Suprapubic skin (tissue), 4 donors: Measurements from ENCODE around the gene CHAMP1.

Experiments used
- EP300 ChIP-seq: sonication (generic); formaldehyde crosslinking; IDR thresholded peaks from one replicate; pipeline ENCODE4 v1.6.1; 2017; ENCODE audit warnings: antibody characterized with exemption
- POLR2A ChIP-seq, 2 donors: fragments of 450-650 bp; IDR thresholded peaks; one replicate each; pipeline ENCODE4 v1.6.1; 2017; ENCODE audit warnings: antibody characterized with exemption in 2 of 2, mild to moderate bottlenecking in 2 of 2, moderate library complexity in 2 of 2
- POLR2AphosphoS5 ChIP-seq, 3 donors: sonication (generic); formaldehyde crosslinking; IDR thresholded peaks; one replicate each; pipeline ENCODE4 v1.6.1; 2017; ENCODE audit warnings: antibody characterized with exemption in 3 of 3
- TF ChIP-seq, protein P1 (sequence below), 2 donors: fragments of 200-600 bp in 1 of 2; fragments of 450-650 bp in 1 of 2; sonication (generic) in 1 of 2; IDR thresholded peaks; one replicate each; pipeline ENCODE4 v1.5.1; 2016 to 2019; ENCODE audit warnings: antibody characterized with exemption in 2 of 2, mild to moderate bottlenecking in 1 of 2, moderate library complexity in 1 of 2

DNA sequence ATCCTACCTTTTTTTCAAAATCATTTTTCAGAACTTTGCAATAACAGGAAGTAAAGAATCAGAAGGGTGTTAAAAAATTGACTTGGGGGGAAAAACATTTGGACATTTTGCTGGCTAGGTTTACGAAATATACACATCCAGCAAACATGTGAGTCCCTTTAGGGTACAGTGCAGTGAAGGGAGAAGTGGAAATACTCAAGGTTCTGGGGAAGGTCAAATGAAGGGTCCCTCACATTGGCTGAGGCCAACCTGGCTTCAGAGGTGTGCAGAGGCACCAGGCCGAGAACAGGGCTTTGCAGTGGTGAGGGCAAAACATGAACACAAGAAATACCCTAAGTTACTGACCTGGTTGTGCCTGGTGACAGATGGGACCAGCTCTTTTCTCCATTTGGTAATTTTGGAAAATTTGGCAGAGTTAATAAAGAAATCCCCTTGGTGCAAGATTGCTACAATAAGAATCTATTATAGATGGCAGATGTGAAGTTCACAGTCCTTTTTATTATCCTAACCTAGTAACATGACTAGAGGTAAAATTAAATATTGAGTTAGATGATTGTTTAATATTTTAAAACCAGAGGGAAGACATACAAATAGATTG is 34.4 kb upstream of the CHAMP1 start:
- TF ChIP-seq, protein P1, sequence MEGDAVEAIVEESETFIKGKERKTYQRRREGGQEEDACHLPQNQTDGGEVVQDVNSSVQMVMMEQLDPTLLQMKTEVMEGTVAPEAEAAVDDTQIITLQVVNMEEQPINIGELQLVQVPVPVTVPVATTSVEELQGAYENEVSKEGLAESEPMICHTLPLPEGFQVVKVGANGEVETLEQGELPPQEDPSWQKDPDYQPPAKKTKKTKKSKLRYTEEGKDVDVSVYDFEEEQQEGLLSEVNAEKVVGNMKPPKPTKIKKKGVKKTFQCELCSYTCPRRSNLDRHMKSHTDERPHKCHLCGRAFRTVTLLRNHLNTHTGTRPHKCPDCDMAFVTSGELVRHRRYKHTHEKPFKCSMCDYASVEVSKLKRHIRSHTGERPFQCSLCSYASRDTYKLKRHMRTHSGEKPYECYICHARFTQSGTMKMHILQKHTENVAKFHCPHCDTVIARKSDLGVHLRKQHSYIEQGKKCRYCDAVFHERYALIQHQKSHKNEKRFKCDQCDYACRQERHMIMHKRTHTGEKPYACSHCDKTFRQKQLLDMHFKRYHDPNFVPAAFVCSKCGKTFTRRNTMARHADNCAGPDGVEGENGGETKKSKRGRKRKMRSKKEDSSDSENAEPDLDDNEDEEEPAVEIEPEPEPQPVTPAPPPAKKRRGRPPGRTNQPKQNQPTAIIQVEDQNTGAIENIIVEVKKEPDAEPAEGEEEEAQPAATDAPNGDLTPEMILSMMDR (IDR thresholded peaks at IDR 0.05) = no peak
- TF ChIP-seq POLR2AphosphoS5 (IDR thresholded peaks at IDR 0.05) (no peak), POLR2A (IDR thresholded peaks at IDR 0.05) (no peak), EP300 (no peak)
